ENCODE data around the gene KRT31. TPM values are rescaled to one million over a fixed set of nuclear protein-coding genes. Genes with fewer than 3 reads are reported as not detected.
"Not testable (repeated sequence)": the region's sequence is repeated elsewhere in the genome, so short reads cannot be mapped to it uniquely, and the experiment has no call there.

KRT31 gene
- total RNA-seq, 2 experiments from 2014 or later: not detected

DNA sequence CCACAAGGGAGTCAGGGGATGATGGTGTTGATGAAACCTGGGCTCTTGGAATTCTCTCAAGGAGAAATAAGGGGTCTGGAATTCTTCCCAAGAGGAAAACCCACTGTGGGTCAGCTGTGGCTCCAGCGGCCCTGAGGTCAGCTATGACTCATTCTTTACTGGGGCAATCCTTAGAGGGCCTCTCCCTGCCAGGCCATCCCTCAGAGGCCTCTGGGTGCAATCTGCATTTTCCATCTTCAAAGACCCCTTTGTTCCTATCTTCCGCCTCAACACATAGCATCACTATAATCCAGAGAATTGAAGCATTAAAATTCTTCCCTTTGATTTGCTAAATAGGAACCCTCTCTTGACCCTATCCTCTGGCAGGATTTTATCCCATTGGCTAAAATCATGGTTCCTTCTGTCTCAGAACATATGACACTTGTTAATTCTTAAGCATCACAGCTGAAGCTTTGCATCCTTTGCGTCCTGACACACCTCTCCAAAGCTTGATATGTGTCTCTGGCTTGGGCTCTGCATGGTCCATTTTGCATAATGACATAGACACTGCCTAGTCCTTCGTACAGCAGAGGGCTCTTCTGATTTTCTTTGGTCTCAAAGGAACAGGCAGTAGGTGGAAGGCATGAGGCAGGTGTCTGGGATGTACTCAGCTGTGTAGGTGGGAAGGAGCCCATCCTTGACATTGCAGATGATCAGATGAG is 31.3 kb upstream of the KRT31 start:
- CTCF ChIA-PET: no interaction called here
- no peak for DNase-seq
- POLR2A ChIA-PET: no interaction called here
- no peaks in the 10 kb centered on the region for H3K36me3 Mint-ChIP-seq (ENCODE audit: low read depth)
- no peak overlapping the region for H3K27ac Mint-ChIP-seq
- no peaks in the 10 kb centered on the region for H3K4me1 Mint-ChIP-seq
- H3K4me3 Mint-ChIP-seq: no peak overlapping the region
- H3K9me3 Mint-ChIP-seq: no peaks in the 10 kb centered on the region
- peaks cover 2% of the 10 kb centered on the region for H3K27me3 Mint-ChIP-seq

DNA sequence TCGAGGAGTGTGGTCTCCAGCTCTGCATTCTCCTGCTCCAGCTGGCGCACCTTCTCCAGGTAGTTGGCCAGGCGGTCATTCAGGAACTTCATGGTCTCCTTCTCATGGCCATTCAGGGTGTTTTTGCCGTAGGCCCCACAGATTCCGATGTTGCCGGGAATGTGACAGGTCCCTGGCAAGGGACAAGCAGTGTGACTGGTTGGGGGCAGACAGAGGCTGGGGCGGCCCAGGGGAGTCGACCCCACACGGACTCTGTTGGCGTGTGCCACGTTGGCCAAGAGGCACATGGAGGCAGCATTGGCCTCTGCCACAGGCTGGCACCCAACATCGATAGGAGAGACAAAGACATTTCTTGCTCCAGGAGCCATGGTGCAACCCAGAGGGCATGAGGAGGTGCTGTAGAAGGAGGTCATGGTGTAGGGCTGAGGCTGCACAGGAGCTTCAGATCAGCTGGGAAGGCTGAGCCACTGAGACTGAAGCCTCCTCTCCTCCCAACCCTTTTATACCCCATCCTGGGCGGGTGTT is 26.8 kb upstream of the KRT31 start, which contains the start of gene KRT37:
Gene KRT37 (minus strand): TSS at position 475 of the 525 bp plus-strand sequence. CDS start 62 bp downstream, at position 413.
- DNase-seq: no peak
- H3K9me3 Mint-ChIP-seq: no peaks in the 10 kb centered on the region
- ChIA-PET CTCF (no interaction called here), POLR2A (no interaction called here)
- H3K27ac Mint-ChIP-seq: no peak within 1 kb of the TSS
- no peaks in the 10 kb centered on the region for H3K4me1 Mint-ChIP-seq
- H3K27me3 Mint-ChIP-seq: no peaks in the 10 kb centered on the region
- H3K4me3 Mint-ChIP-seq: no peak within 1 kb of the TSS
- H3K36me3 Mint-ChIP-seq (ENCODE audit: low read depth): no peaks in the 10 kb centered on the region

DNA sequence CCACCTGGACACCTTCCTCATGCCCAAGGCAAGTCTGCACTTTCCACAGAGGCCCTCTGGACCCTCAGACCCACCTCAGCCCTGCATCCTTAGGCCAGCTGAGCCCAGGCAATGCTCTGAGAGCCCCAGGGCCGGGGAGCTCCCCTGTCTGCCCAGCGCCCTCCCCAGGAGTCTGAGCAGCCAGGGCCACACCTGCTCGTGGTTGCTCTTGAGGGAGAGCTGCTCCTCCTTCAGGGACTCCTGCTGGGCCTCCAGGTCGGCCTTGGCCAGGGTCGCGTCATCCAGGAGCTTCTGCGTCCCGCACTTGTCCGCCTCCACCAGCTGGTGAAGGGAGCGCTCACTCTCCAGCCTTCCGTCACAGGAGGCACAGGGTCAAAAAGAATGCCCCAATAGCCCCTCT is 25.2 kb upstream of the KRT31 start:
- H3K9me3 Mint-ChIP-seq; H3K27ac Mint-ChIP-seq; POLR2A ChIA-PET; H3K4me1 Mint-ChIP-seq; H3K27me3 Mint-ChIP-seq; CTCF ChIA-PET; H3K36me3 Mint-ChIP-seq (ENCODE audit: low read depth); DNase-seq; H3K4me3 Mint-ChIP-seq: not testable (repeated sequence)

DNA sequence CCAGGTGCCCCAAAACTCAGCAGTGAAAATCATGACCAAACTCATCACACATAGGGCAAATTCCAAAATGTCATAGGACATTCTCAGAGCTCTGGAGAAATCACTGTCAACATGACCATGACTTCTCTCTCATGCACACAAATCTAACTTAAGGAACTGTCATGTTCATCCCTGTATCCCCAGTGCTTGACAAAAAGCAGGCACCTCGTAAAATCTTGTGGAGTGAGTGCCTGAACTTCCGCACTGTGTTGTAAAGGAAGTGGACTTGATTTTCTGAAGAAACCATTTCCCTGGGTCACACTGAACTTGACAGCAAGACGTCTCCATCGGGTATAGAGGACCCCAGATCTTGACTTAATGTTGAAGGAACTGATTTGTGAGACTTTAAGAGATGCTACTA is 24.2 kb upstream of the KRT31 start:
- no peaks in the 10 kb centered on the region for H3K9me3 Mint-ChIP-seq

DNA sequence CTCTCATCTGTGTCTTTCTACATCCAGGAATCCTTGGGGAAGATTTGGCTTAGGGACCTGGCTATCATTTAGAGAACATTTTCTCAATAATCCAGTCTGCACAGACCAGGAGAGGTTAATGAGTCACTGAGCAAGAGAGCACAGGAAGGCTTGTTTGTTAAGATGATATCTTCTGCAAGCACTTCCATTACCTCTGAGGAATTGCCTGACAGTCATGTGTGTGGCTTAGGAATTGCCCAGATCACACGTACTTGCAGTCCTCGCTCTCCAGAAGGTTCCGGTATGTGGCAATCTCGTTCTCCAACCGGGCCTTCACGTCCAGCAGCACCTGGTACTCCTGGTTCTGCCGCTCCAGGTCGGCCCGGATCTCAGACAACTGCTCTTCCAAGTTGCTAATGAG is 23.7 kb upstream of the KRT31 start:
- H3K36me3 Mint-ChIP-seq (ENCODE audit: low read depth): no peaks in the 10 kb centered on the region
- no peaks in the 10 kb centered on the region for H3K9me3 Mint-ChIP-seq
- H3K27me3 Mint-ChIP-seq: no peaks in the 10 kb centered on the region
- H3K4me3 Mint-ChIP-seq: no peak overlapping the region
- H3K4me1 Mint-ChIP-seq: no peaks in the 10 kb centered on the region
- H3K27ac Mint-ChIP-seq: no peak overlapping the region
- DNase-seq: no peak
- CTCF ChIA-PET: no interaction called here
- POLR2A ChIA-PET: no interaction called here

More for the DNA sequence above, 24.2 kb upstream of the KRT31 start:
- Mint-ChIP-seq H3K27ac (no peak overlapping the region), H3K4me3 (no peak overlapping the region), H3K27me3 (no peaks in the 10 kb centered on the region), H3K36me3 (ENCODE audit: low read depth) (no peaks in the 10 kb centered on the region), H3K4me1 (no peaks in the 10 kb centered on the region)
- ChIA-PET POLR2A (no interaction called here), CTCF (no interaction called here)
- DNase-seq: no peak

DNA sequence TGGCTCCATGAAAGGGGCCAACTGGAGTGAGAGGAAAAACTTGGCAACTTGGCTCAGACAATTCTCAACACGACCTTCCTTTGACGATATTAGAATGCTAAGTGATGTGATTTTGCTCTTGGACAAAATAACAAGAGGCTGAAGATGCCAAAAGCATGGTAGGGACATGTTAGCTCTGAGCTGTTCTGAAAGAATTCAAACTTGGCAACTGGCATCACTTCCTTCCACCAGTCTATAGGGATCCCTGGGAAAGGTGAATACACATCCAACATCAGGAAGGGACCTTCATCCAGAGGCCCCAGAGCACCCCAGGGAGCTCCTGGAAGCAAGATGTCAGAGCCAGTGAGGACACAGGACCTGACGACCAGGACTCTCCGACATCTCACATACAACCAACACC is 22.7 kb upstream of the KRT31 start:
- H3K4me3 Mint-ChIP-seq: no peak overlapping the region
- ChIA-PET CTCF (no interaction called here), POLR2A (no interaction called here)
- no peaks in the 10 kb centered on the region for H3K36me3 Mint-ChIP-seq (ENCODE audit: low read depth)
- no peak for DNase-seq
- H3K9me3 Mint-ChIP-seq: no peaks in the 10 kb centered on the region
- no peaks in the 10 kb centered on the region for H3K4me1 Mint-ChIP-seq
- no peaks in the 10 kb centered on the region for H3K27me3 Mint-ChIP-seq
- H3K27ac Mint-ChIP-seq: no peak overlapping the region

DNA sequence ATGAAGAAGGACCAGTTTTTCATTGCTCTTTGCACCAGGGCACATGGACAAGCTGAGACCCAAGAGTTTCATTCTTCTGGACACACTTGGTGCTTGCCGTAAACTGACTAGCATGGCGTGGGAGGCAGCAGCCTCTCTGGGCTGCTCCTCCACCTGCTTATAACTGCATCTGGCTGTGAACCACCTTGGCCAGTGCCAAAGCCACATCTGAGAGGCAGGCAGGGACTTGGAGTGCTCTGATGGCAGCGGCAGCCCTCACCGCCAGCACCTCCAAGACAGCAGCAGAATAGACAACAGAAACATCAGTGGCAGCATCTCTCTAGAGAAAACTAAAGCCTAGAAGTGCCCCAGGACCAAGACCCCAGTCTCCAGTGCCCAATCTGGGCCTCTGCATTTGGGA is 22.3 kb upstream of the KRT31 start:
- Mint-ChIP-seq H3K27me3 (no peaks in the 10 kb centered on the region), H3K27ac (no peak overlapping the region), H3K4me1 (no peaks in the 10 kb centered on the region), H3K4me3 (no peak overlapping the region), H3K9me3 (no peaks in the 10 kb centered on the region), H3K36me3 (ENCODE audit: low read depth) (no peaks in the 10 kb centered on the region)
- no peak for DNase-seq
- POLR2A ChIA-PET: no interaction called here
- CTCF ChIA-PET: no interaction called here

DNA sequence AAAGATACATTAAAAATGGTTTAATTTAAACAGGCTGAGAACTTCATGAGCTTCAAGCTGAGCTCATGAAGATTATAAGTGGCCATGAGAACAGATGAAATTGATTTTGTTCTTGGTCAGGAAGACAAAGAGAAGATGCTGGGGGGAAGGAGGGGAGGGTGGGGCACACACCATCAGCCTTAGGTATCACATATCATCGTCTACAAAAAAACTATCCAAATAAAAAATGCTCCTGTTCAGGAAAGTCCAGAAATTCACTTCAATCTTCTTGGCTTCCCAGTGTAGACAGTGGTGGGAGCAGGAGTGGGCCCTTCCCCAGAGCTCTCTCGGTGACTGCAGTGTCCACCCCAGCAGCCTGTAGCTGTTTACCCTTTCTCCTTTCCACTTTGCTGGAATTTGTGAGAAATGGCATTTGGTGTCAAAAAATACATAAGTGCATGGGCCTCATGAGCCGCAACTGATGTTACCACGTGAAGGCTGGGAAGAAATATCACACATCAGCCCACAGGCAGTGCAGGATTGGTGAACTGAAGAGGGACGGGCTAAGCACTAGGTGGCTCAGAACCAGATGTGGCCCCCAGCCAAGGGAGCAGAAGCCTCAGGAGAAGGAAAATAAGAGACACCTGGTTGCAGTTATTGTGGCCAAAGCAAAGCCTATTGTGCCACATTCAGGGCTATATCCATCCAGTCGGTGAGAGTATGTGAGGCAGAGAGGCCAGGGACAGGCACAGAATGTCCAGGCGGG is 20.9 kb upstream of the KRT31 start:
- H3K4me1 Mint-ChIP-seq: no peaks in the 10 kb centered on the region
- no peak for DNase-seq
- H3K27ac Mint-ChIP-seq: no peak overlapping the region
- H3K4me3 Mint-ChIP-seq: no peak overlapping the region
- no peaks in the 10 kb centered on the region for H3K27me3 Mint-ChIP-seq
- no peaks in the 10 kb centered on the region for H3K9me3 Mint-ChIP-seq
- POLR2A ChIA-PET: no interaction called here
- no peaks in the 10 kb centered on the region for H3K36me3 Mint-ChIP-seq (ENCODE audit: low read depth)
- CTCF ChIA-PET: interaction anchor here (1.0 to 1.4 kb wide), 3 partner anchors 15 to 110 kb away, joined by 3 to 4 read pairs (median 3); partner anchors contain the start of gene KRTAP16-1

DNA sequence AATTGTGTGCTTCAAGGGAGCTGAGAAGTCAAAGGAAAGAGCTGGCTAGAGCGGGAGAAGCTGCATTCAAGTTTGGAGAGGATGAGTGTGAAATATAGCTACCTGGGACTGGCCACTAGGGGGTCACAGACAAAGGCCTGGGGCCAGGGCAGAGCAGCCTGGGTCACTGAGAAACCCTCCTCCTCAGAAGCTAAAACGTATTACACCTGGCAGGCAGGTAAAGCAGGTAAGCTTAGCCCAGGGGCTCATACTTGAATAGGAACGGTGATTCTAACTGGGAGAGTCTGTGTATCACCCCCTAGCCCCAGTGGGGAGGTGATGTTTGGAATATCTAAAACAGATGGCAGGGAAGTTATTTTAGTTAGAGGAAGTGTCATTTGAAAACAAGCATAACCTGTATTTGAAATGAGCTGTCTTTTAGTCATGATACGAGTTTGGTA is 20.2 kb upstream of the KRT31 start:
- H3K27ac Mint-ChIP-seq: no peak overlapping the region
- POLR2A ChIA-PET: interaction anchor here (0.8 kb wide), 1 partner anchor 10 kb away, joined by 3 read pairs; no protein-coding TSS in a partner anchor
- CTCF ChIA-PET: interaction anchor here (1.0 to 1.4 kb wide), 3 partner anchors 14 to 109 kb away, joined by 3 to 4 read pairs (median 3); partner anchors contain the start of gene KRTAP16-1
- no peaks in the 10 kb centered on the region for H3K4me1 Mint-ChIP-seq
- H3K27me3 Mint-ChIP-seq: no peaks in the 10 kb centered on the region
- H3K36me3 Mint-ChIP-seq (ENCODE audit: low read depth): no peaks in the 10 kb centered on the region
- H3K9me3 Mint-ChIP-seq: no peaks in the 10 kb centered on the region
- no peak overlapping the region for H3K4me3 Mint-ChIP-seq
- no peak for DNase-seq

DNA sequence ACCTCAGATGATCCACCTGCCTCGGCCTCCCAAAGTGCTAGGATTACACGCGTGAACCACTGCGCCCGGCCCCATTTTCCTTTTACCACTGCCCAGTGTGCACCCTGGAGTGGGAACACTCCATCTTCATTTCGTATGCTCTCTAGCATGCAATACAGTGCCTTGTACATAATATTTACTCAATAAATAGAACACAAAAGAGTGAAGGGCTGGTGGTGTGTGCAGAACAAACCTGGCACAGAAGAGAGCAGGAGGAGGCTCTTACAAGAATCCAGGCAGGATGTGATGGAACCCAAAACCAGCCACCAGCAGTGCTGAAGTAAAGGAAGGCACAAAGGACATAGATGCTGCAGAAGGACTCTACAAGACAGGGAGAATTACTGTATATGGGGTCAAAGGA is 19.7 kb upstream of the KRT31 start:
- no peaks in the 10 kb centered on the region for H3K36me3 Mint-ChIP-seq (ENCODE audit: low read depth)
- CTCF ChIA-PET: interaction anchor here (1.0 to 1.4 kb wide), 3 partner anchors 13 to 108 kb away, joined by 3 to 4 read pairs (median 3); partner anchors contain the start of gene KRTAP16-1
- no peaks in the 10 kb centered on the region for H3K27me3 Mint-ChIP-seq
- DNase-seq: no peak
- no peak overlapping the region for H3K27ac Mint-ChIP-seq
- H3K4me3 Mint-ChIP-seq: no peak overlapping the region
- no peaks in the 10 kb centered on the region for H3K9me3 Mint-ChIP-seq
- POLR2A ChIA-PET: interaction anchor here (0.8 kb wide), 1 partner anchor 9 kb away, joined by 3 read pairs; no protein-coding TSS in a partner anchor
- H3K4me1 Mint-ChIP-seq: no peaks in the 10 kb centered on the region

DNA sequence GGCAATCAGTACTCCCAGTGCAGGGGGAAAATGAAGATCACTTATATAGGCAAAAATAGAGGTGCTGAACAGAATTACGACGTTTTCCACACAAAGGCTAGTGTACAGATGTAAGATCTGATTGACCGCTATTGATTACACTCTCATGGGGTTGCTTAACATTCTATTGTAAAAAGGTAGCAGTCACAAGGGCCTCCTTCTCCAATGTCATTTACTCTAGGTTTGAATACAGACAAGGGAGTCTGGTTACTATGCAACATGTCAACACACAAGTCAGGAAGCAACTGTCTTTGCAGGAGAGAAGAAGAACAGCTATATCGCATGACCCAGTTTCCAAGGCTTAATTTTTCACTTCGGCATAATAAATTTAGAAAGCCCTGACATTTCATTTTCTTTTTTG is 19.1 kb upstream of the KRT31 start:
- Mint-ChIP-seq H3K4me1 (no peaks in the 10 kb centered on the region), H3K27me3 (no peaks in the 10 kb centered on the region), H3K9me3 (no peaks in the 10 kb centered on the region), H3K36me3 (ENCODE audit: low read depth) (no peaks in the 10 kb centered on the region), H3K27ac (no peak overlapping the region), H3K4me3 (no peak overlapping the region)
- no peak for DNase-seq
- ChIA-PET POLR2A (no interaction called here), CTCF (interaction anchor here (1.2 kb wide), 1 partner anchor 12 kb away, joined by 3 read pairs; no protein-coding TSS in a partner anchor)

DNA sequence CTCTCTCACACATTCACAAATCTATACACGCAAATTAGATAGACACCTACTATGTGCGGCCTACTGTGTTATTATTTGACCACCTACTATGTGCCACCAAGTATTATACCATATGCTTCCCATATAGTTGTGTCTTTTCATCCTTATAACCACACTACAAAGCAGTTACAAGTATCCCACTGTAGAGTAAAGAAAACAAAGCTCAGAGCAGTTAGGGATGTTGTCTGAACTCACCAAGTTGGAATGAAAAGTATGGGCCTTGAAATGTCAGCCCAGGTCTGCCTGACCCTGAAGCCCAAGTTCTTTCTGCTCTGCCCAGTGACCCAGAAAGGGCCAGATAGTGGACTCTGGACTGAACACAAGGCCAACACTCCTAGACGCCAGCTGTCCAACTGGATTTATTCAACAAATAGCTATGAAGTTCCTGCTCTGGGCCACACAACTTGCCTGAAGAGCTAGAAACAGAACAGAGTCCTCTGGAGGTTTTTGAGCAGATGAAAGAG is 18.5 kb upstream of the KRT31 start:
- Mint-ChIP-seq H3K4me3 (no peak overlapping the region), H3K27me3 (no peaks in the 10 kb centered on the region), H3K4me1 (no peaks in the 10 kb centered on the region), H3K9me3 (no peaks in the 10 kb centered on the region), H3K36me3 (ENCODE audit: low read depth) (no peaks in the 10 kb centered on the region), H3K27ac (no peak overlapping the region)
- ChIA-PET CTCF (interaction anchor here (1.2 kb wide), 1 partner anchor 11 kb away, joined by 3 read pairs; no protein-coding TSS in a partner anchor), POLR2A (no interaction called here)
- no peak for DNase-seq

DNA sequence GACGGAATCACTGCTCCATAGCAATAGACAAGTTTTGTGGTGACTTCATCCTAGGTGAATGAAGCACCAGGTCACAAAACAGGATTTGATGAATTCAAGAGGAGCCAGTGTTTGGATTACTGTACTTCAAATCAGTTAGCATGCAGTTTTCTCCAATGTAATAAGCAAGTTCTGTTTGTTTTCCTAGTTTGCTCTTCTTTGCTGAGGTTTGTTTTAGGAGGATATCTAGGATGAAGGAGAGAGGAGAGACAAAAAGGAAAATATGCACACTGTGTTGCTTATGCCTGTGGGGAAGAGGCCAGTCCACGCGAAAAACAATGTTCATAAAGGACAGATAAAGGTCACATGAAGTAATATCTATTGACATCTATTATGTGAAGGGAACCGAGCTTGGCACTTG is 18.0 kb upstream of the KRT31 start:
- DNase-seq: no peak
- CTCF ChIA-PET: interaction anchor here (1.2 kb wide), 1 partner anchor 11 kb away, joined by 3 read pairs; no protein-coding TSS in a partner anchor
- Mint-ChIP-seq H3K36me3 (ENCODE audit: low read depth) (no peaks in the 10 kb centered on the region), H3K4me1 (no peaks in the 10 kb centered on the region), H3K9me3 (no peaks in the 10 kb centered on the region), H3K27me3 (no peaks in the 10 kb centered on the region), H3K27ac (no peak overlapping the region), H3K4me3 (no peak overlapping the region)
- POLR2A ChIA-PET: no interaction called here
